ENCODE data around the gene ENTPD6.

The ENTPD6 gene

GRCh38 chr20:25274891-25275812 is 79.6 kb downstream of the ENTPD6 start:
- no peak for TF ChIP-seq CTCF (IDR thresholded peaks at IDR 0.05; ENCODE audit: low read depth, low read length)
- no peak for DNase-seq (ENCODE audit: extremely low read depth, low read depth)

- no peak for TF ChIP-seq CTCF (IDR thresholded peaks at IDR 0.05; ENCODE audit: low read depth, low read length)
These were observed 80.5 kb downstream of the ENTPD6 start for GRCh38 chr20:25275813-25276532.

More at GRCh38 chr20:25275813-25276532, 80.5 kb downstream of the ENTPD6 start:
- DNase-seq (ENCODE audit: extremely low read depth, low read depth): no peak

Data from AG09319 (cell line).